SW480 (cell line): ENCODE results near the gene FOXL2.

Source experiments
- DNase-seq: peaks from one replicate; pipeline ENCODE4 v3.0.0-alpha.2; 2016; ENCODE audit warnings: low spot score

FOXL2 gene

GRCh38 chr3:138946663-138947494 lies at the start of gene FOXL2, which contains the start of gene FOXL2NB:
FOXL2 (minus strand) TSS chr3:138947137; CDS start chr3:138946722, 415 bp downstream.
FOXL2NB (plus strand) TSS chr3:138947217; CDS start chr3:138947365, 148 bp downstream.
- peak; percentile 77 for DNase-seq

GRCh38 chr3:138995706-138996105 lies 48.8 kb upstream of the FOXL2 start:
- no peak for DNase-seq

GRCh38 chr3:138987181-138987580 lies 40.2 kb upstream of the FOXL2 start:
- no peak for DNase-seq

GRCh38 chr3:138985932-138986331 lies 39.0 kb upstream of the FOXL2 start:
- DNase-seq, result no peak

GRCh38 chr3:138984816-138985215 lies 37.9 kb upstream of the FOXL2 start:
- no peak for DNase-seq

- no peak for DNase-seq
These were observed 29.1 kb upstream of the FOXL2 start for GRCh38 chr3:138976047-138976446.

GRCh38 chr3:138975351-138975750 lies 28.4 kb upstream of the FOXL2 start:
- DNase-seq, result no peak

GRCh38 chr3:138974462-138974861 lies 27.5 kb upstream of the FOXL2 start:
- DNase-seq, result no peak

GRCh38 chr3:138972941-138973340 lies 26.0 kb upstream of the FOXL2 start:
- DNase-seq, result no peak

- DNase-seq, result no peak
These were observed 24.9 kb upstream of the FOXL2 start for GRCh38 chr3:138971766-138972320.

- DNase-seq, result no peak
These were observed 18.0 kb upstream of the FOXL2 start for GRCh38 chr3:138964923-138965322.

- DNase-seq, result no peak
These were observed 17.3 kb upstream of the FOXL2 start for GRCh38 chr3:138964264-138964663.

- DNase-seq, result no peak
These were observed 16.1 kb upstream of the FOXL2 start for GRCh38 chr3:138962854-138963560.

GRCh38 chr3:138960417-138960852 lies 13.5 kb upstream of the FOXL2 start:
- no peak for DNase-seq

GRCh38 chr3:138950701-138951100 lies 3.8 kb upstream of the FOXL2 start:
- no peak for DNase-seq

GRCh38 chr3:138950006-138950644 lies 3.2 kb upstream of the FOXL2 start:
- no peak for DNase-seq

GRCh38 chr3:138949445-138950005 lies 2.6 kb upstream of the FOXL2 start:
- DNase-seq, result no peak

- DNase-seq, result no peak
These were observed 2.1 kb upstream of the FOXL2 start for GRCh38 chr3:138949002-138949418.

GRCh38 chr3:138948371-138949001 lies 1.5 kb upstream of the FOXL2 start:
- no peak for DNase-seq

- DNase-seq, result peak; percentile 17
These were observed 671 bp upstream of the FOXL2 start for GRCh38 chr3:138947495-138948121.
